HT-29 (cell line): Measurements from ENCODE around the gene MSTO1. TPM values are rescaled to one million over a fixed set of nuclear protein-coding genes. Genes with fewer than 3 reads are reported as not detected.
A peak's percentile ranks its signal among the peaks of the same experiment; 100 is the strongest.
"Not testable (repeated sequence)": the region's sequence is repeated elsewhere in the genome, so short reads cannot be mapped to it uniquely, and the experiment has no call there.

Experiments used
- DNase-seq: peaks from one replicate; pipeline ENCODE4 v3.0.0-alpha.2; 2015; ENCODE audit warnings: low spot score
- total RNA-seq: library from RNA; depleted of rRNA; stranded (reverse); fragments of >200 nt; shearing (Covaris generic); gene quantifications from 2 replicates; pipeline ENCODE4 v1.2.3, GENCODE V29; 2014; rRNA removed

The MSTO1 gene
- 31.3 and 43.8 TPM in 2 replicates for total RNA-seq

- peak; percentile 96 for DNase-seq
Observed at GRCh38 chr1:155609515-155610256, at the start of gene MSTO1. Gene MSTO1, plus strand, starts transcription at chr1:155610218. Its CDS starts 31 bp downstream, at chr1:155610249.

GRCh38 chr1:155561779-155562580, 48.0 kb upstream of the MSTO1 start:
- DNase-seq: peak; percentile 36

DNA sequence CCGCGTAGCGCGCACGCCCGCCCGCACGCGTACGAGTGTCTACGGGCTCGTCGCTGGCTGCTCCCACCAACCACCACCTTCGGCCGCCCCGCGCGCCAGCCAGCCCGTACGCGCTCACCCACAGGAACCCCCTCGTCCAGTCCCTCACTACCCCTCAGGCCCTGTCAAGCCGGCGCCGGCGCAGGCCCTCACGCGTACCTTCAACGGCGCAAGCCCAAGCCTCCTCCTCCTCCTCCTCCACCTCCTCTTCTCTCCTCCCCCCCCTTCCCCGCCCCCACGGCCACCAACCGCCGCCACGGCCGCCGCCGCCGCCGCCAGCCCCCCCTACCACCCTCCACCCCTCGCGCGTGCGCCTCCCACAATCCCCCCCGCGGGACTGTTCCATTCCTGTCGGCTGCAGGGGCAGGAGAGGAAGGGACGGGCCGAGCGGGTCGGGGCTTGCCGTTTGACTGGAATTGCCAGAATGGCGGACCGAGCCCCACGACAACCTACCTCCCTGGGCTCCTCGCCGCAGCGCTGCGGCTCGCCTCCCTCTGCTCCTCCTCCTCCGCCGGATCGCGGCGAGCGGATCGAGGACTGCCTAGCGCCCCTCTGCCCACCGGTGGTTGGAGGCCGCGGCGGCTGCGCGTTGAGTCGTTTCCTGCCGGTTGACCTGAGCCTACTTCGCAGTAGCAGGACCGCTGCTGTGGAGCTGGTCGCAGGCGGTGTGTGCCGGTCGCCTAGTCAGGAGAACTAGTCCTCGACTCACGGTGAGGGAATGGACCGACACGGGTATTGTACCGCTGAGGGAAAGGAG, 47.2 kb upstream of the MSTO1 start, which contains the start of gene ASH1L:
TSS of gene ASH1L (minus strand) at position 223 of the 796 bp plus-strand sequence. CDS start 41,284 bp downstream, outside the sequence.
- peak; percentile 94 for DNase-seq

DNA sequence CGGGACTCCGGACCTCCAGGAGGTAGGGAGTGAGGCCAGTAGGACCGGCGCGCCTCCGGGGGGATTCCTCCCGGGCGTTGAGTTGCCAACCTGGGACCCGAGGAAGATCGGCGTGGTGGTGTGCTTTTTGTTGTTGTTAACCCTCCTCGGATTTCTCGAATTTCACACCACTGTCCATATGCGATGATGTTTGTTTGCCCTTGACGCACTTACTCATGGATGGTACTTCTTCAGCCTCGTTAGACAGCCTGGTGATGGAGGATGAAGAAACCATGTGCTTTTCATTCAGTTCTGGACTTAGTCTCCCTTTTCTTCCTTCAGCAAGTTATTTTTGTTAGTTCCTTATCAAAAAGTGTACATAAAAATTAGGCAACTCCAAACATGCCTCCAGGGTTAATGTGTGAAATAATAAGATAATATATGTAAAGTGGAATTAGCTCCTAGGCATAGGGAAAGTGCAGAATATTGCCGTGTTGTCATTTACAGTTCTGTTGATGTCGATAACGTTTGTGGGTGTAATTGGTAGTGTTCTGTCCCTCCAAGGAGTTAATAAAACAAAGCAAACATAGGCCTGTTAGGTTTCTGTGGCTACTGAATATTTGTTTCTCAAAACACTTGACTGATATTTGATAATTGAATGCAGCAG, 46.5 kb upstream of the MSTO1 start:
- peak; percentile 80 for DNase-seq

GRCh38 chr1:155569988-155570592, 39.9 kb upstream of the MSTO1 start:
- no peak for DNase-seq

DNA sequence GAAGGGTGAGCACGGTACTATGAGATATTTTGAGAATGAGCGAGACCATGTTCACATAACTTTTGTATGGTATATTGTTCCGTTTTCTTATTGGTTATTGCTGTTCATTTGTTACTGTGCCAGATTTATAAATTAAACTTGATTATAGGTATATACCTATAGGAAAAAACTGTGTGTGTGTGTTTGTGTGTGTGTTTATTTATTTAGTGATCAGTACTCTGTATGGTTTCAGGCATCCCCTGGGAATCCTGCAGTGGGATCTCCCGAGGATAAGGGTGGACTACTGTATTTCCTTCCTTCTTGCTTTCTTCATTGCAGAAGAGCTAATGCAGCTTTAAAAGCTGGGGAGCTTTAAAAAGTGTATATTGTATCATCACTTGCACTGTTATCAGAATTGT, 39.4 kb upstream of the MSTO1 start:
- no peak for DNase-seq

- DNase-seq: no peak
Observed at GRCh38 chr1:155574077-155574476, 35.9 kb upstream of the MSTO1 start.

GRCh38 chr1:155575608-155576007, 34.4 kb upstream of the MSTO1 start:
- not testable (repeated sequence) for DNase-seq

- DNase-seq: not testable (repeated sequence)
Observed at GRCh38 chr1:155583846-155584245, 26.2 kb upstream of the MSTO1 start.

DNA sequence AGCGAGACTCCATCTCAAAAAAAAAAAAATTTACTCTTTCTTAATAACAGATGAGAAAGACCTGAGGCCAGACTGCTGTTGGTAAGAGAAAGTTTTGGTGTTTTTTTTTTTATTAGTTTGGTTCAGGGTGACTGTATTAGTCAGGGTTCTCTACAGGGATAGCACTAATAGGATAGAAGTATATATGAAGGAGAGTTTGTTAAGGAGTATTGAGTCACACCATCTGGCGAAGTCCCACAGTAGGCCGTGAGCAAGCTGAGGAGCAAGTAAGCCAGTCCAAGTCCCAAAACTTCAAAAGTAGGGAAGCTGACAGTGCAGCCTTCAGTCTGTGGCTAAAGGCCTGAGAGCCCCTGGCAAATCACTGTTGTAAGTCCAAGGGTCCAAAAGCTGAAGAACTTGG, 20.7 kb upstream of the MSTO1 start:
- not testable (repeated sequence) for DNase-seq

- DNase-seq: not testable (repeated sequence)
Observed at GRCh38 chr1:155590516-155591247, 19.3 kb upstream of the MSTO1 start.

- peak; percentile 70 for DNase-seq
Observed at GRCh38 chr1:155591770-155592169, 18.2 kb upstream of the MSTO1 start.

GRCh38 chr1:155595877-155596474, 14.0 kb upstream of the MSTO1 start:
- not testable (repeated sequence) for DNase-seq

DNA sequence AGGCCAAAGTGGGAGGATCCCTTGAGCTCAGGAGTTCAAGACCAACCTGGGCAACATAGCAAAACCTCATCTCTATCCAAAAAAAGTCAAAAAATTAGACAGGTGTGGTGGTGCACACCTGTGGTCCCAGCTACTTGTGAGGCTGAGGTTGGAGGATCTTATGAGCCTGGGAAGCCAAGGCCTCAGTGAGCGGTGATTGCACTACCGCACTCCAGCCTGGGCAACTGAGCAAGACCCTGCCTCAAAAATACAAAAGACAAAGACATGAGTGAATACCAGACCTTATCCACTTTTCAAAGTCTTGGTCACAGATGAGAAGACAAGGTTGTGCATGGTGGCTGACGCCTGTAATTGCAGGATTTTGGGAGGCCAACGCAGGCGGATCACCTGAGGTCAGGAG, 13.2 kb upstream of the MSTO1 start:
- DNase-seq: no peak

DNA sequence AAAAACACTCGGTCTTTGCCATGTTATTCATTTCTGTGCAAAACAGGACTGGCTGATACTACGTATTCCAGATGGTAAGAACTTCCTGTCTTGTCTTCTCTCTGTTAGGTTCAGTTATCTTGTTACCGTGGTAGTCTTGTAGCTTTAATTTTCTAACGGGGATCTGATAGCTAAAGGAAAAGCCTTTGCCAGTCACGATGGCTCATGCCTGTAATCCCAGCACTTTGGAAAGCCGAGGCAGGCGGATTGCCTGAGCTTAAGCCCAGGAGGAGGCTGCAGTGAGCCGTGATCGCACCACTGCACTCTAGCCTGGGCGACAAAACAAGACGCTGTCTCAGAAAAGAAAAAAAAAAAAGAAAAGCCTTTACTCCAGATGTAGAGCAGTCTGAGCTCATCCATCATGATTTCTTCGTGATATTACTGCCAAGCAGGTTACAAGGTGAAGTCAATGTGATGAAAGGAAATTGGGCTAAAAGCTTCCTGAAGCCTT, 11.1 kb upstream of the MSTO1 start:
- DNase-seq: no peak

DNA sequence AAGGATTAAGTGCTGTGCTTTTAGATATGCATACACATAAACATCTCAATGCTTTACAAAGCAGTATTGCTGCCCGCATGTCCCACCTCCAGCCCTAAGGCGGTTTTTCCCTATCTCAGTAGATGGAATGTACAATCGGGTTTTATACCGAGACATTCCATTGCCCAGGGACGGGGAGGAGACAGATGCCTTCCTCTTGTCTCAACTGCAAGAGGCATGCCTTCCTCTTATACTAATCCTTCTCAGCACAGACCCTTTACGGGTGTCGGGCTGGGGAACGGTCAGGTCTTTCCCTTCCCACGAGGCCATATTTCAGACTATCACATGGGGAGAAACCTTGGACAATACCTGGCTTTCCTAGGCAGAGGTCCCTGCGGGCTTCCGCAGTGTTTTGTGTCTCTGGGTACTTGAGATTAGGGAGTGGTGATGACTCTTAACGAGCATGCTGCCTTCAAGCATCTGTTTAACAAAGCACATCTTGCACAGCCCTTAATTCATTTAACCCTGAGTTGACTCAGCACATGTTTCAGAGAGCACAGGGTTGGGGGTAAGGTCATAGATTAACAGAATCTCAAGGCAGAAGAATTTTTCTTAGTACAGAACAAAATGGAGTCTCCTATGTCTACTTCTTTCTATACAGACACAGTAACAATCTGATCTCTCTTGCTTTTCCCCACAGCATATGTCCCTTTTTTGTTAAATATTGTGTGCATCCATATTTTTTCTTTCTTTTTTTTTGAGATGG, 10.0 kb upstream of the MSTO1 start:
- DNase-seq: not testable (repeated sequence)

GRCh38 chr1:155607708-155608107, 2.3 kb upstream of the MSTO1 start:
- DNase-seq: no peak

DNA sequence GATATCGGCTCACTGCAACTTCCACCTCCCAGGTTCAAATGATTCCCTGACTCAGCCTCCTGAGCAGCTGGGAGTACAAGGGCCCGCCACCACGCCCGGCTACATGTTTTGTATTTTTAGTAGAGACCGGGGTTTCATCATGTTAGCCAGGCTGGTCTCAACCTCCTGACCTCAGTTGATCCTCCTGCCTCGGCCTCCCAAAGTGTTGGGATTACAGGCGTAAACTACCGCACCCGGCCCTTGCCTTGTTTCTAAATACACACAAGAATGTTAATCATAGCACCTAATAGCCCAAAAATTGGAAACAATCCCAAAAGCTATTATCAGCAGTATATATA, 1.2 kb upstream of the MSTO1 start:
- no peak for DNase-seq

DNA sequence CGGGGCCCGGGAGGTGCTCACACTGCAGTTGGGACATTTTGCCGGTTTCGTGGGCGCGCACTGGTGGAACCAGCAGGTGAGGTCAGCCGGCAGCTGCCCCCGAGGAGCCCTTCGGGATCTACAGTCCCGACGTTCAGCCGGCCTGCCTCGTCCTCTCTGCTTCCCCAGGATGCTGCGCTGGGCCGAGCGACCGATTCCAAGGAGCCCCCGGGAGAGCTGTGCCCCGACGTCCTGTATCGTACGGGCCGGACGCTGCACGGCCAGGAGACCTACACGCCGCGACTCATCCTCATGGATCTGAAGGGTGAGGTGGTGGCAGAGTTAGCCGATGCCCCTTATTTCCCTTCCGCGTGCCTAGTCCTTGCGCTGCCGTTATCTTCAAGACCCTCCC, 234 bp downstream of the MSTO1 start:
- DNase-seq: not testable (repeated sequence)
